DOHH2 (cell line): ENCODE results near the gene MID2.

ENCODE experiments used
- H3F3A ChIP-seq: fragments of 200-600 bp; sonication (generic), shearing (Covaris generic); 2 replicates; pipeline ENCODE4 v1.6.0; 2016; ENCODE audit warnings: antibody characterized with exemption, mild to moderate bottlenecking; ENCODE audit not compliant: control insufficient read depth, insufficient read depth
- H3K27ac ChIP-seq: fragments of 200-600 bp; sonication (generic); 2 replicates; pipeline ENCODE4 v1.5.1; 2014; ENCODE audit warnings: low read depth, mild to moderate bottlenecking, low read length, moderate library complexity
- H3K27me3 ChIP-seq: fragments of 200-600 bp; sonication (generic); 2 replicates; pipeline ENCODE4 v1.6.1; 2014; ENCODE audit warnings: mild to moderate bottlenecking, low read length, mixed read lengths; ENCODE audit not compliant: control insufficient read depth
- H3K36me3 ChIP-seq: fragments of 200-600 bp; sonication (generic); 2 replicates; pipeline ENCODE4 v1.6.1; 2014; ENCODE audit warnings: mild to moderate bottlenecking, low read length, moderate library complexity, mixed read lengths; ENCODE audit not compliant: control insufficient read depth
- H3K4me1 ChIP-seq: fragments of 200-600 bp; sonication (generic); 2 replicates; pipeline ENCODE4 v1.6.1; 2014; ENCODE audit warnings: mild to moderate bottlenecking, low read length, mixed read lengths; ENCODE audit not compliant: control insufficient read depth
- H3K4me2 ChIP-seq: fragments of 200-600 bp; sonication (generic); 2 replicates; pipeline ENCODE4 v1.6.0; 2014; ENCODE audit warnings: mild to moderate bottlenecking, low read length, moderate library complexity
- H3K4me3 ChIP-seq: fragments of 200-600 bp; sonication (generic); 2 replicates; pipeline ENCODE4 v1.5.1; 2014; ENCODE audit warnings: mild to moderate bottlenecking, low read length, mixed read lengths
- H3K79me2 ChIP-seq: fragments of 200-600 bp; sonication (generic); 2 replicates; pipeline ENCODE4 v1.6.1; 2014; ENCODE audit warnings: mild to moderate bottlenecking, low read length, mixed read lengths; ENCODE audit not compliant: control insufficient read depth
- H3K9me2 ChIP-seq: fragments of 200-600 bp; sonication (generic); replicated peaks from 2 replicates; pipeline ENCODE4 v1.6.1; 2014; ENCODE audit warnings: mild to moderate bottlenecking, low read length, mixed read lengths; ENCODE audit not compliant: control insufficient read depth
- H3K9me3 ChIP-seq: fragments of 200-600 bp; sonication (generic); 2 replicates; pipeline ENCODE4 v1.6.1; 2014; ENCODE audit warnings: antibody characterized with exemption, low read length, mixed read lengths; ENCODE audit not compliant: control insufficient read depth, insufficient read depth
- H4K20me1 ChIP-seq: fragments of 200-600 bp; sonication (generic); 2 replicates; pipeline ENCODE4 v1.6.0; 2014; ENCODE audit warnings: low read depth, mild to moderate bottlenecking, antibody characterized with exemption, low read length, moderate library complexity; ENCODE audit not compliant: control insufficient read depth, insufficient read depth
- EZH2phosphoT487 ChIP-seq: fragments of 200-600 bp; sonication (generic); IDR thresholded peaks from 2 replicates; pipeline ENCODE4 v1.6.1; 2017; ENCODE audit warnings: borderline replicate concordance, mild to moderate bottlenecking, antibody characterized with exemption, low read length, moderate library complexity, mixed read lengths
- TF ChIP-seq, protein P1 (sequence below): fragments of 200-600 bp; sonication (generic); IDR thresholded peaks from one replicate; pipeline ENCODE4 v1.5.1; 2014; ENCODE audit warnings: antibody characterized with exemption, mild to moderate bottlenecking, low read depth, low read length; ENCODE audit not compliant: poor library complexity, severe bottlenecking

The MID2 gene

DNA sequence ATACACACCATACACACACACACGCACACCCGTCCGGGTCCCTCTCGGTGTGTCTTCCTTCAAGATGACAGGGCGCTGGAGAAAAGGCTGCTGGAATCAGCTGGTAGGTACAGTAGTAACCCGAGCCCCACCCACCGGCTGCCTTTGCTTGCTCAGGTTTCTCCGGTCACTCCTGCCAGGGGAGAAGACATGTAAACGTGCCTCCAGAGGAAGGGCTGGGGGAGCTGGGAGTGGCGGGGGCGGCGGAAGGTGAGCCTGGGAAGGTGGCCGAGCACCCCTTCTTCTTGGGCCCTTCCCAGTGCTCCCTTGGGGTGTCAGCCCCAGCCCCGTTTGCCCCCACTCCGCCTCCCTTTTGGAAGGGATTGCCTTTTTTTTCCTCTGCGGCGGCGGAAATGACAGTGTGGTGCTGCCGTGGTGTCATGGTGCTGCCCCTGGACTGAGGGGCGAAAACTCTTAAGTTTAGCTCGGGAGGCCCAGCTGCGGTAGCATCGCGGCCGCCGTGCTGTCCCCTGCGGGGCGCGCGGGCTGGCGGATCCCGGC lies at the start of gene MID2:
Gene MID2 (plus strand): TSS at position 169 of the 540 bp plus-strand sequence. CDS start 561 bp downstream, outside the sequence.
- no peak within 1 kb of the TSS for H3K27ac ChIP-seq
- no peaks in the 10 kb centered on the region for H3K4me1 ChIP-seq
- no peaks in the 10 kb centered on the region for H3K79me2 ChIP-seq
- TF ChIP-seq EZH2phosphoT487, result no peak
- TF ChIP-seq, protein P1, sequence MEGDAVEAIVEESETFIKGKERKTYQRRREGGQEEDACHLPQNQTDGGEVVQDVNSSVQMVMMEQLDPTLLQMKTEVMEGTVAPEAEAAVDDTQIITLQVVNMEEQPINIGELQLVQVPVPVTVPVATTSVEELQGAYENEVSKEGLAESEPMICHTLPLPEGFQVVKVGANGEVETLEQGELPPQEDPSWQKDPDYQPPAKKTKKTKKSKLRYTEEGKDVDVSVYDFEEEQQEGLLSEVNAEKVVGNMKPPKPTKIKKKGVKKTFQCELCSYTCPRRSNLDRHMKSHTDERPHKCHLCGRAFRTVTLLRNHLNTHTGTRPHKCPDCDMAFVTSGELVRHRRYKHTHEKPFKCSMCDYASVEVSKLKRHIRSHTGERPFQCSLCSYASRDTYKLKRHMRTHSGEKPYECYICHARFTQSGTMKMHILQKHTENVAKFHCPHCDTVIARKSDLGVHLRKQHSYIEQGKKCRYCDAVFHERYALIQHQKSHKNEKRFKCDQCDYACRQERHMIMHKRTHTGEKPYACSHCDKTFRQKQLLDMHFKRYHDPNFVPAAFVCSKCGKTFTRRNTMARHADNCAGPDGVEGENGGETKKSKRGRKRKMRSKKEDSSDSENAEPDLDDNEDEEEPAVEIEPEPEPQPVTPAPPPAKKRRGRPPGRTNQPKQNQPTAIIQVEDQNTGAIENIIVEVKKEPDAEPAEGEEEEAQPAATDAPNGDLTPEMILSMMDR, result no peak
- H3K36me3 ChIP-seq, result no peaks in the 10 kb centered on the region
- H3K4me3 ChIP-seq, result no peak within 1 kb of the TSS
- H3F3A ChIP-seq, result no peaks in the 10 kb centered on the region
- no peaks in the 10 kb centered on the region for H3K9me2 ChIP-seq
- H3K9me3 ChIP-seq, result no peaks in the 10 kb centered on the region
- H3K27me3 ChIP-seq, result peaks cover 22% of the 10 kb centered on the region
- H4K20me1 ChIP-seq, result no peaks in the 10 kb centered on the region
- peak within 1 kb of the TSS; percentile 21; the same call in 1 of the 2 replicates for H3K4me2 ChIP-seq

- Histone ChIP-seq H3K9me3 (no peaks in the 10 kb centered on the region), H3K4me1 (peaks cover 18% of the 10 kb centered on the region), H3K27ac (no peak overlapping the region), H4K20me1 (no peaks in the 10 kb centered on the region), H3K79me2 (no peaks in the 10 kb centered on the region), H3F3A (no peaks in the 10 kb centered on the region), H3K4me3 (peak overlapping the region; percentile 66), H3K4me2 (peak overlapping the region; percentile 85), H3K27me3 (peaks cover 18% of the 10 kb centered on the region), H3K36me3 (no peaks in the 10 kb centered on the region), H3K9me2 (no peaks in the 10 kb centered on the region)
- TF ChIP-seq EZH2phosphoT487, result no peak
- TF ChIP-seq, protein P1, result peak; percentile 61
These were observed 48.8 kb upstream of the MID2 start for GRCh38 chrX:107776649-107777535.

GRCh38 chrX:107777536-107777832 lies 48.2 kb upstream of the MID2 start, which contains the start of gene NCBP2L:
Gene NCBP2L, plus strand, starts transcription at chrX:107777733. Its CDS starts 16,488 bp downstream, at chrX:107794221.
- Histone ChIP-seq H3K4me3 (peak within 1 kb of the TSS; percentile 66), H3K27ac (no peak within 1 kb of the TSS), H3F3A (no peaks in the 10 kb centered on the region), H3K36me3 (no peaks in the 10 kb centered on the region), H3K9me2 (no peaks in the 10 kb centered on the region), H3K4me1 (peaks cover 18% of the 10 kb centered on the region), H3K27me3 (peaks cover 18% of the 10 kb centered on the region), H4K20me1 (no peaks in the 10 kb centered on the region), H3K79me2 (no peaks in the 10 kb centered on the region), H3K4me2 (peak within 1 kb of the TSS; percentile 85), H3K9me3 (no peaks in the 10 kb centered on the region)
- no peak for TF ChIP-seq EZH2phosphoT487
- TF ChIP-seq, protein P1, result no peak
